Stimulated activated CD8-positive, alpha-beta memory T cell treated with anti-CD3 and anti-CD28 coated beads, Interleukin-4, amount 100 ng/mL, for 1 hour (primary cell): Measurements from ENCODE around the gene ADM.

ENCODE experiments used
- DNase-seq, 2 donors: peaks; one replicate each; pipeline ENCODE4 v3.0.0-alpha.2; 2020; ENCODE audit warnings: low read depth in 2 of 2, low spot score in 1 of 2

ADM gene

DNA sequence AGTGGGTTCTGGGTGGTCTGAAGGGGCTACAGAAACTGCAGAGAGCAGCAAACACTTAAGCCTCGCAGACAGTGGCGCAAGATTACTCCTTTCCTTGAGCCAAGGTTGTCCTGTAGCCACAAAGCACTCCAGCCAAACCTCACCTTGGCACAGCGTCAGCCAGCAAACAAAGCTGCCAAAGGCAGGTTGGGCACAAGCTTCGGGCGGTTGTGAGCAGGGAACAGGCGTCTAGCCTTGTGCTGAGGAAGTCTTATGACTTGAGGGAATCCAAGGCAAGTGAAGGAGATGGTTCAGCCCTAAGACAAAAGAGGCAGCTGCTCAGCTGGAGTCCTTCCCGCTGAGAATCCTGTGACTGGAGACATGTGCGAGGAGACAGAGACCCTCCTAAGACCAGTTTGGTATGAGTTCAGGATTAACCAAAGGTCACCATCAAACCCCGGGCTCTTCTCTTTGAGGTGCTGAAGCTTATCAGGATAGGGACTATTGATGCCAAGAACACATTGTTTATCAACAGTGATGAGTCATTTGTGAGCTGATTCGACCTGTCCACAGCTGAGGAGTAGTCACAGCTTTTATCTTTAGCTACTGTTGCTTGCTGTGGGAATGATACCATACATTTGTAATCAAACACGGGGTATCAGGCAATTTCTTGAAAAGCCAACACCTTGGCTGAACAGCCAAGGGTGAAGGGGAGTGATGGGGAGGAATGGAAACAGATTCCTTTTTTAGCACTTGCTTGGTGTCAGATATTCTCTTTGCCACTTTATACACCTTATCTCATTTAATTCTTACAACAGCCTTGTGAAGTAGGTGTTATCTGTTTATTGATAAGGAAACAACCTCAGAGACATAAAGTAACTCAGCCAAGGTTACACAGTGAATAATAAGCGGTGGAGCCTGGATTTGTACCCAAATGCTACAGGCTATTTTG lies 4.6 kb downstream of the ADM start:
- DNase-seq, result no peak

DNA sequence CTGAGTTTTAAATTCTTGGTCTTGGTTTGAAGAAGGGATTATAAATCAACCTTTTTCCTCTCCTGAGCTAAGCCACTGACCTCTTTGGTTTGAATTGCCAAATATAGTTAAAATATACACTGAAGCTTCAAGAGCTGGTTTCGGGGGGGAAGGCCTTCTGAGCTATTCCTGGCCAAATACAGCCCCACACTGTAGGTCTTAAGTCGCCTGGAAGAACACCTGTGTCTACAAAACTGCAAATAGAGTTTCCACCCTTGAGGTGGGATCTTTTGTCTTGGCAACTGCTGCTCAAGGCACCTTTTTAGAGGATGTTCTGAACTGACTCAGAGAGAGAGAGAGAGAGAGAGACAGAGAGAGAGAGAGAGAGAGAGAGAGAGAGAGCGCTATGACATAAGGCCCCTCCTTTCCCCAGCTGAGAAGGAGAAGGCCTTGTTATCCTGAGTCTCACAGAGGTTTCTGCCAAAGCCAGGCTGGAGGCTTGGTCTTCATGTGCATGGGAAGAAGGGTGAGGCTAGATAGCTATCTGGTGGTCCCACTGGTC lies 5.5 kb downstream of the ADM start:
- no peak for DNase-seq

DNA sequence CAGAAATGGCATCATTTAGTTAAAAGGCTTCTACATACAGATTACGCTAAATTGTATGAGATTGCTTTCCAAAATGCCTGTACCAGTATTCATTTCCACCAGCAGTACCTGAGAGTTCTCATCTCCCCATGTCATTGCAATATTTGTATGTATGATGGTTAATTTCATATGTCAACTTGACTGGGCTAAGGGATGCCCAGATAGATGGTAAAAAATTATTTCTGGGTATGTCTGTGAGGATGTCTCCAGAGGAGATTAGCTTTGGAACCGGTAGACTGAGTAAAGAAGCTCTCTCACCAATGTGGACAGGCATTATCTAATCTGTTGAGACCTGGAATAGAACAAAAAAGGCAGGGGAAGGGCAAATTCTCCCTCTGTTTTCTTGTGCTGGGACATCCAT lies 6.9 kb downstream of the ADM start:
- no peak for DNase-seq

DNA sequence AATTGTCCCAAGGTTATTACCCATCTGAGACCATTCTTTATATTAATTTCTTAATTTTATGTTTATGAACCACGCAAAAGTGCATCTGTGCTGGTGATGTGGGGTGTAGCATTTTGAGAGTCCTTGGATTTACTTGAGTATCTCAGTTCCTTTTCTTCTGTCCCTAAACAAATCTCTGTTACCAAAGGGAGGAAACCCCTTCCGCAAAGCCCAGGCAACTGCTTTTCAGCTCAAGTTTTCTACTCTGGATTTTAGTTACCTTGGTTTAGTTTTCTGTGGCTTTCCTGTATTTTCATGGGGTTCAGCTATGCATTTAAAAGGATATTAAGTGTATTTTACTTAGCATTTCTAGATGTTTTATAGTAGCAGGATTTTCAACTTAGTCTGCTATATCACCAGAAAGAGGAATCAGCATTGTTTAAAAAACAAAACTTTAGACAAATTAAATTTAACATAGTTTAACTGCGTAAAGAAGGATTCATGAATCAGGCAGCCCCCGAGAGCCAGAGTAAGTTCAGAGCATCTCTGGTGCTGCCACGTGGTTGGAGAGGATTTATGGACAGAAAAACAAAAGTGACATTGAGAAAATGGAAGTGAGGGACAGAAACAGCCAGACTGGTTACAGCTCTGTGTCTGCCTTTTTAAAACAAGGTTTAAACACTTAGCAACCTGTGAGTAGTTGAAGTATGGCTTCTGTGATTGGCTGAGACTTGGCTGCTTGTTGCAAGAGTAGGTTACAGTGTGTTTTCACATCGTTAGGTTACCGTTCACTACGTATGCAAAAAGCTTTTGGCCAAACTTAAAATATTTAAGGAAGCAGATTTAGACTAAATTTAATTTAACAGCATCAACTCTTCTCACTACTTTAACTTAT lies 9.6 kb downstream of the ADM start:
- DNase-seq, result no peak

DNA sequence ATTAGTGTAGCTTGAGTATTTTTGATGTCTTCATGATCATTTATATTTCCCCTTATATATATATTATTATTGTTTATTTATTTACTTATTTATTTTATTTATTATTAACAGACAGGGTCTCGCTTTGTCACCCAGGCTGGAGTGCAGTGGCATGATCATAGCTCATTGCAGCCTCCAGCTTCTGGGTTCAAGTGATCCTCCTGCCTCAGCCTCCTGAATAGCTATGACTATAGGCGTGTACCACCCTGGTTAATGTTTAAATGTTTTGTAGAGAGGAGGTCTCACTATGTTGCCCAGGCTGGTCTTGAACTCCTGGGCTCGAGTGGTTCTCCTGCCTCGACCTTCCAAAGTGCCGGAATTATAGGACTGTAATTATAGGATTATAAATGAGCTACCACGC lies 10.2 kb downstream of the ADM start:
- DNase-seq, result no peak

DNA sequence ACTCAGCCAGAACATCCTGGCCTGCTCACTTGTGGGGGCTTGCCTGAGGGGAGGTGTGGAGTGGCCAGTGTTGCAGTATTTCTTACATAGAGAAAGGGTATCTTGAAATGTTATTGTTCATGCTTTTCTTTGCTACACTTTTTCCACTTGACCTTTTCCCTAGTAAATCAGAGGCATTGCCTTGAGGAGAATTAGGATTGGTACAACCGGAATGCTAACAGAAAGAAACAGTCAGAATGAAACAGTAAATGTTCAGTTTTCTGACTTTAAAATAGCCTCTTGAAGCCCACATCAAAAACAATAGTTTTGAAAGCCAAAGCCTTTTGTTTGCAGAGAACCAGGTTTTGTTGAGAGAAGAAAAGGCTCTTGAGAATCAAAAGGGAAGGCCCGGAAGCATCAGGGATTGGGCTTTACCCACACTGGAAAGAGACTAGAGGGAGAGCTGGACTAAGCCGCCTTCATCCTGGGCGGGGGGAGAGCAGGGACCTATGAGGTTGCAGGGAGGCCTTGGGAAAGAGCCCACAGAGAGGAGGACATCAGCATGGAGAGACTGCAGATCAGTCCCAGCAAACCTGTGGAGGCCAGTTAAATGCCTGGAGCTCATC lies 12.4 kb downstream of the ADM start:
- DNase-seq, result no peak

DNA sequence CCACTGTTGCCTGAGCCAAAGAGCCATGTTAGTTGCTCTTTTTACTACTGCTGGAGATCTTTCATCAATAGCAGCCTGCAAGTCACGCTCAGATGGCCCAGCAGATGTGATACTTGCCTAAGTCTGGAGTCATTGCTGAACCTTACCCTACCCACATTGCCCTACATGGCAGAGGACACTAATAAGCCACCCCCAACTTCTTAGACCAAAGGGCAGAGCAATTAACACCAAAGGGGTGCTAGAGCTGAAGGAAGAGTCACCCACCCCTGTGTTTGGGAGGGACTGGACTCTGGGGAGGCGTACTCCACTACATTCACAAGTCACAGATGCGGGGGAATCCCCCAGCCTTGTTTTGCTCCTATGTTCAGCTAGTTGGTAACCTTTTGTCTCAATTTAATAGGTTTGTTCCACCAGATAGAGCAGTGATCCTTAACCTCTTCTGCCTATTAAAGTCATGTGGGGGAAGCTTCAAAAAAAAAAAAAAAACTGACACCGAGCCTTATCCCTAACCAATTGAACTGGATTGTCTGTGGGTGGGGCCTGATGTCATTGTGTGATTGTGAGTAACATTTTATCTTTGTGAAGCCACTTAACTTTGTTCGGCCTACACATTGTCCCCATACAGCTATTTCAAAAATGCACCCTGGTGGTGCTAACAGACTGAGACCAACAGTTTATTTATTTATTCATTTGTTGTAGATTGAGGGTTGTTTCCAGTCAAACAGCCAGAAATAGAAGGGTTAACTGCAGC lies 13.1 kb downstream of the ADM start:
- no peak for DNase-seq

DNA sequence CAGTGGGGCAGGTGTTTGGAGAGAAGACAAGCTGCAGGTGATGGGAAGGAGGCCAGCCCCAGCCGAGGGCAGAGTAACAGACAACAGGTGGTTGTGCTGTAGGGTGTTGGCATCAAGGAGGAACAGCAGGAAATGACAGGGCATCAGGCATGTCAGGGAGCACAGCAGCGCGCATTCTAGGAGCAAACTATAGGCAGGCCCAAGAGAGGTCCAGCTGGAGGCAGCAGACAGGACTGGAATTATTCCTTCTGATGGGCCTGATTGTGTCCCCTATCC lies 13.6 kb downstream of the ADM start:
- no peak for DNase-seq

DNA sequence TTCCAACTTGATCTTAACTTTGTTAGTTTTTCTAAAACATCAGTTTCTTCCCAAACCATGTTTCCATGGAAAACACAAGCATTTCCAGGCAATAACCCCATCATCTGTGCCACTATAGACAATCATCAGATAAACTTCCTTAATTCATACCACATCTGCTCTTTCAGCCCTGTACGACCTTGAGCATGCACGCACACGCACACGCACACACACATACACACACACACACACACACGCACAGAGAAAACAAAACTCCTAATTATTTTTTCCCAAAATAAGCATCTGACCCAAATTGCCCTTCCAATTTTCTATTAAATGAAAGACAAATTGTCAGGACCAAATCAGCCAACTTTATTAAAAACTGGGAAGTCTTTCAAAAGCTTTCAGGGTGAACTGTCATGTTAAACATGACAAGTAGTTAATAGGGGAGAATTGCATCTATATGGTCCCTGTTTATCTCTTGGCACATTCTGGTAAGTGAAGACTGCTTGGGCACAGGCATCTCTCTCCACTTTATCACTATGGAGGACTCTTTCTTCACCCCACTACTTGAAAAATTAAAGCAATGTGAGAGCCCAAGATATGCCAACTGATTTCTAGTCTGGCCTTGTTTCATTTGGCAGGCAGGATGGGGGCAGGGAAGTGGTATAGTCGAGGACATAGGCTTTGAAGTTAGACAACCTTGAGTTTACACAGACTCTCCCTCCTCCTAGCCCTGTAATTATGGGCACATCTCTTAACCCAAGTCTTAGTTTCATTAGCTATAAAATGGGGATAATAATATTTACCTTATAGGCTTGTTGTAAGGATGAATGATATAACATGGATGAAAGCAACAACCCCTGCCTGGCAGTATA lies 15.1 kb downstream of the ADM start:
- DNase-seq, result no peak

DNA sequence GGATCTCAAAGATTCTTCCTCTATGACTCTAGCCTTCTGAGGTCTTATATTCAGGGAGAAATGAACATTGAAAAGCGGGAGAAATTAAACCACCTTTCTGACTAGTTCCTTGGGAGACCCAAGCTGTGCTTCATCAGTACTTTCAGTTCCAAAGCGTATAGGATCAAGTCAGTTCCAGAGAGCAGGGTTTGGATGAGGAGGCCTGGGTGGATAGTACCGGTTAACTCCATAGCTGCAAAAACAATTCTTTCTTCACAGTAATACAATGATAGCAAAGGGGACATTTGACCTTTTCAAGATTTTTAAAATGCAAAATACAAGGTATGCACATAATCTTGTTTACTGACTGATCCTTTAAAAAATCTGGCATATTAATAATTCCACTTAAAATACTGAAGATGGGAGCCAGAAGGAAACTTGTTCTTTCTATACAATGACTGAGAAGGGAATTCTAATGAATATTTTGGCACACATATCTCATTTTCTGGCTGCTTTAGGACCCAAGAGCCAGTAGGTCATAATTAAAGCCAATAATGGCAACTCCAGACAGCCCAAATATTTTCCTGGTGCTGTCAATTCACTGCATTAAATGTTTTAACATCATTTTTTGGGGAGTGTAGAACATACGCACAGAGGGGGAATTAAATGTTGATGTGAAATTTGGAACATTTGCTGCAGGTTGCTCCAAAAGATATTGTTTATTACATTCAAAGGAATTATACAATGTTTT lies 16.0 kb downstream of the ADM start:
- no peak for DNase-seq

DNA sequence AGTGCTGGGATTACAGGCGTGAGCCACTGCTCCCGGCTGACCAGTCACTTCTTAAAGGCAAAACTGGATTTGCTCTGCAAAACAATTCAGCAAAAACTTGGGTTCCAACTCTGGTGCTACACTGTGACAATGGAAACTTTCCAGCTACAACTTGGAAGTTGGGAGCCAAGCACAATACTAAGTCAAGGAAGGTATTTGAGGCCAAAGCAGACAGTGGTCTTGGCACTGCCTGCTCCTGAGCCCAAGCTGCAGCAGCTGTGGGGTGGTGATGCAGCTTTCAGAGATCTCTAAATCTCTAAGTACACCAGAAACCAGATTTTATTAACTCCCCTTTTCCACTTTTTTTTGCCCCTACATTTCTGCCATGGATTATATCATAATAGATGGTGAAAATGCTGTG lies 17.5 kb downstream of the ADM start:
- DNase-seq, result no peak

DNA sequence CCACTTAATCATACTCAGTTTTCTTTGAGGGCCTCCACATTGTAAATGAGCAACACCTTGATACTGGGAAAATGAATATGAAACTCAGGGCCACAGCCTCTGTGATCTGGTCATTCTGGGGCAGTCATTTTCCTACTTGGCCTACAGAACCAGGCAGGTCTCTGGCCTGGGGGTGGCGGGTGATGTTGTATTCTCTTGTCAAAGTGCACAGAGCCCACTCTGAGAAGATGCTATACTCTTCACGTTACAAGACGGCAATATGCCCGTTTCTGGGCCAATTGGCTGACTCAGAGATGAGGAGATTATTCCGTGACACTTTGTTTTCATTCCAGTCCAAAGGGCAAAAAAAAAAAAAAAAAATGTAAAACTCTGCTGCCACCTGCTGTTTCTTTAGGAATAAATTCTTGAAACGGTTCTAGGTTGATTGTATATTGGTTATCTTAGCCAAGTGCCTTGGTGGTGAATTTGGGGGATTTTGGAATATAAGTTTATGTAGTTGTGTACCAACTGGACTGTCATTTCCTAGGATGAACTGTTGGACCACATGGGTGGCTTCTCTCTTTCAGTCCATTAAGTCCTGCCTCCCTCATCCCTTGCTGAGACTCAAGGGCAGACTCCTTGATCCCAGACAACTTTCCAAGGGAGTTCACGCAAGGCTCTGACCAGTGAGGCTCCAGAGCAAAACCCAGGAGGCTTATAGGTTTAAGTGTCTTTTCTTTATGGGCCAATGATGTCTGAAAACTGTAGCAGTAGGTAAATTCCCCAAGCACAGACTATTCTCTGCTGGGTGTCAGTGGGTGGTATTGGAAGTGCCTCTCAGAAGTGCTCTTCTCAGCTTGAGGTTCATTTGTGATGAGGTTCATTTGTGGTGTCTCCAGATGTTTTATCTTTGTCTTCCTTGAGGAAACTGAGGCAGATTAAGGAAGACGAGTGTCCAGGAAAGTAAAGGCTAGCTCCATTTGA lies 18.2 kb downstream of the ADM start:
- DNase-seq, result no peak

DNA sequence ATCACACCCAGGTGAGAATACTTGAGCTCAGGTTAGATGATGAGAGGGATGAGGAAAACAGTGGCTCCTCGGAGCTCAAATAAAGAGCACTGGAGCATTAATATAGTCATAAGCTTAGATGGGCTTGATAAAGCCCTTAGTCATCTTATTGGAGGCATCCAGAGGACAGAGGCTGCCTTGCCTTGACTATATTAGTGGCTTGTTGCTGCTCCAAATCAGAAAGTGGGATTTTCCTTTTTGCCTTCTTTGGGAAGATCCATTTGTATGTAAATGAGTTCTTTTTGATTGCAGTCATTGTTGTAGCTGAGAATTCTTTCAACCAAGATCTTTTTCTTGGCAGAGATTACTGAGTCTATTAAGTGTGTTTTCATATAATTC lies 18.9 kb downstream of the ADM start:
- DNase-seq, result no peak

DNA sequence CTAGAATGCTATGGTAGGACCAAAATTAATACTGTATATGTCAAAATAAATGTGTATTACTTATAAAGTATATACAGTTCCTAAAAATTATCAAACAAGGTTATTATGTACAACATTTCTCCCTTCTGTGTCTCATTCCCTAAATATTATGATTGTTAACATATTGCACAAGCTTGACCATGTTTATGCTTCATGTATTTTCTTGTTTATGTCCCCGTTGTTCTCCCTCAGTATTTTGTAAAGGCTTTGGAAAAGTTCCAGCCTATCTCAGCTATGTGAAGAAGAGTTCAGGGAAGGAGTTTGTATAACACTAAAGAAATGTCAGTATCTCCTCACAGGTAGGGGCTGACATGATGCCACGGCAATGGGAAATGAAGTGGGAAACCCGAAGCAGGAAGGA lies 19.6 kb downstream of the ADM start:
- DNase-seq, result no peak

DNA sequence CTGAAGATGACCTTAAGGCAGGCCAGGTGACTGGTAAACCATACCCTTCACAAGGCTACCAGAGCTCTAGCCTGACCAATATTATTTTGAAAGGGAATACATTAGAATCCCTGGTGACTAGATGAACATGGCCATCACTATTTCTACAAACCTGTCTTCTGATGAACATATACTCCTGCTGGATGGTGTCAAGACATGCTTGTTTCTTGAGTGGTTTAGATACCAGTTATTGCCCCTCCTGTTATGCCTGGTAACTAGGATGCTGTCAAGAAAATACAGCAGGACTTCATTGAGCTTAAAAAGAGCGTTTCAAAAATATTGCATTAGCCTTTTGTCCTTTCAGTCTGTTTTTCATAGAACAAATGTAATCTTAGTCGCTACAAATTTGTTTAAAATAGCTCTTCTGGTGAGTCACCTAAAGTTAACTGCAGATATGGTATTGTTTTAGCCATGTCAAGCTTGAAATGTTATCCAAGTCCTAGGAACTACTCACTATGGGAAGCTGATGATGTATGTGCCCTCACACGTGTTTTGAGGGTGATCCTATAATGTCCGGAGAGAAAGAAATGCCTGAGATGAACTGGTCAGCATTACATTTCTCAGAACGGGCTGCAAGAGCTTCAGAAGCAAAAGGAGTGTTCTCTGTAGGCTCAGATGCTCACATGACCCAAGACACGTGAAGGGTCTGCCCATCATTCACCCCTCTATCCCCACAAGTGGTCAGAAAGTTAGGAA lies 20.6 kb downstream of the ADM start:
- no peak for DNase-seq

DNA sequence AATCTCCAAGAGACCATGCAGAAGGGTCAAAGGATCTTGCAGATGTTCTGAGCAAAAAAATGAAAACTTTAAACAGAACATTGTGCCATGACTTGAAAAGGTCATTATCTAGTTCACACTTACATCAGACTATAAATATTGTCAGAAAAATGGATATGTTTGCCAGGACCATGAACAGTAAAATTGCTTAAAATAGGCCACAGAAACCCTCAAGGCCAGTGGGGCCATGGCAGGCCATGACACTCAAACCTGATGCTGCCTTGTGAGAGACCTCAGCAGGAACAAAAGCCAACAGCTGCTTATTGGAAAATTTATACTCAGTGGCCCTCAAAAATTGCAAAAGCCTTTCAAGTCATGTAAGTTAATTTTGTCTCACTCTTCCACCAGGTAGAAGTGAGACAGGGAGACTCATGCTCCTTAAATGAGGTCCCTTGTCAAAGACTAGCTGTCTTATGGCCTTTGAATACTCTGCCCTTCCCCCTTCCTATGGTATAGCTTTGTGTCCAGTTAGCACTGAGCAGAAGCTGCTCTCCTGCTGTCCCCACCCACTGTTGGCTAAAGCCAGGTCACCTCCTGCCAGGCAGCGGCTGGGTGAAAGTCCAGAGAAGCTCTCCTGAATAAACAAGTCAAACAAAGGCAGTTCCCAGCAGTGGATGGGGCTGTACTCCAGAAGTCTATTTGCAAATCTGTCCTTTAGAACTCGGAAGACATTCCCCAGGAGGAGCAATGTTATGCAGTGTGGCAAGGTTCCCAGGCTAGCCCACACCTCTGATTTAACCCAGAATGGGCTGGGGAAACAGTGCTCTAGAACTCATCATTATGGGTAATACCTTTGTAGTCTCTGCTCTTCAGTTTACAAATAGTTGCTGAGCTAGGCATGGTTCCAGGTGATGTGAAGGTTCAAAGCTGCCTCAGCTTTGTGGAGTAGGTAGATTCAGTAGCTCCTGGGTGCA lies 21.4 kb downstream of the ADM start:
- no peak for DNase-seq

DNA sequence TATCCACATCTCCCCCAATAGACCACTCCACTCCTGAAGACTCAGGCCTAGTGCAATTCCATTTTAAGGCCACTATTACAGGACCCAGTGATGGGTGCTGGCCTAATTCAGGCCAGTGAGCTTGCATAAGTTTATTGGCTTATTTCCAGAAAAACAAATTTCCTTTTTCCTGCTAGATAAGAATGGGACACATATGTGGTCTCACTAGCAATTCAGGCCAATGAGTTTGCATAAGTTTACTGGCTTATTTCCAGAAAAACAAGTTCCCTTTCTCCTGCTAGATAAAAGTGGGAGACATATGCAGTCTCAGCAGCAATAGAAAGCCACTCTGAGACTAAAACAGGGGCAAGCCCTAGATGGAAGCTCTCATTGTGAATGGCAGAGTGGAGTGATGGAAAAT lies 22.4 kb downstream of the ADM start:
- DNase-seq, result no peak
